Measurements from ENCODE around the gene THSD1. TPM values are rescaled to one million over a fixed set of nuclear protein-coding genes. Genes with fewer than 3 reads are reported as not detected.

Gene THSD1
- under 1 TPM; 0.27 to 0.31 TPM for total RNA-seq

GRCh38 chr13:52405767-52406494 lies at the start of gene THSD1:
THSD1 (minus strand) TSS chr13:52406172; CDS start chr13:52402600, 3,572 bp downstream.
- Mint-ChIP-seq H3K4me3 (peak within 1 kb of the TSS; percentile 54), H3K27ac (no peak within 1 kb of the TSS), H3K27me3 (peaks cover 32% of the 10 kb centered on the region), H3K4me1 (peaks cover 21% of the 10 kb centered on the region), H3K36me3 (ENCODE audit: low read depth) (peaks cover 13% of the 10 kb centered on the region), H3K9me3 (no peaks in the 10 kb centered on the region)
- ChIA-PET CTCF (no interaction called here), POLR2A (no interaction called here)
- peak; percentile 14 for DNase-seq

GRCh38 chr13:52455677-52456041 lies 49.7 kb upstream of the THSD1 start:
- DNase-seq: peak; percentile 78
- H3K27ac Mint-ChIP-seq: peak overlapping the region; percentile 99
- peak overlapping the region; percentile 92 for H3K4me3 Mint-ChIP-seq
- ChIA-PET CTCF (interaction anchor here (1.1 kb wide), 1 partner anchor 14 kb away, joined by 4 read pairs; no protein-coding TSS in a partner anchor), POLR2A (no interaction called here)
- peaks cover 2% of the 10 kb centered on the region for H3K27me3 Mint-ChIP-seq
- no peaks in the 10 kb centered on the region for H3K9me3 Mint-ChIP-seq
- H3K36me3 Mint-ChIP-seq (ENCODE audit: low read depth): peaks cover 31% of the 10 kb centered on the region
- H3K4me1 Mint-ChIP-seq: peaks cover 60% of the 10 kb centered on the region

- Mint-ChIP-seq H3K4me3 (peak within 1 kb of the TSS; percentile 92), H3K36me3 (ENCODE audit: low read depth) (peaks cover 29% of the 10 kb centered on the region), H3K27ac (peak within 1 kb of the TSS; percentile 99), H3K9me3 (no peaks in the 10 kb centered on the region), H3K27me3 (peaks cover 2% of the 10 kb centered on the region), H3K4me1 (peaks cover 59% of the 10 kb centered on the region)
- POLR2A ChIA-PET: no interaction called here
- DNase-seq: peak; percentile 95
- CTCF ChIA-PET: interaction anchor here (1.1 kb wide), 1 partner anchor 14 kb away, joined by 4 read pairs; no protein-coding TSS in a partner anchor
Observed at GRCh38 chr13:52454820-52455676, 49.1 kb upstream of the THSD1 start, which contains the start of gene CKAP2. CKAP2 (plus strand) TSS chr13:52455478; CDS start chr13:52455557, 79 bp downstream.

- DNase-seq: peak; percentile 33
- H3K27me3 Mint-ChIP-seq: peaks cover 2% of the 10 kb centered on the region
- H3K4me1 Mint-ChIP-seq: peaks cover 54% of the 10 kb centered on the region
- POLR2A ChIA-PET: no interaction called here
- H3K36me3 Mint-ChIP-seq (ENCODE audit: low read depth): peaks cover 25% of the 10 kb centered on the region
- CTCF ChIA-PET: no interaction called here
- H3K9me3 Mint-ChIP-seq: no peaks in the 10 kb centered on the region
- H3K4me3 Mint-ChIP-seq: peak overlapping the region; percentile 92
- H3K27ac Mint-ChIP-seq: peak overlapping the region; percentile 99
Observed at GRCh38 chr13:52454459-52454819, 48.5 kb upstream of the THSD1 start.

- peaks cover 17% of the 10 kb centered on the region for H3K36me3 Mint-ChIP-seq (ENCODE audit: low read depth)
- ChIA-PET POLR2A (no interaction called here), CTCF (interaction anchor here (1.4 kb wide), 1 partner anchor 105 kb away, joined by 3 read pairs; no protein-coding TSS in a partner anchor)
- no peak overlapping the region for H3K27ac Mint-ChIP-seq
- H3K4me3 Mint-ChIP-seq: no peak overlapping the region
- no peaks in the 10 kb centered on the region for H3K9me3 Mint-ChIP-seq
- peaks cover 54% of the 10 kb centered on the region for H3K4me1 Mint-ChIP-seq
- peaks cover 2% of the 10 kb centered on the region for H3K27me3 Mint-ChIP-seq
- DNase-seq: no peak
Observed at GRCh38 chr13:52452470-52452869, 46.5 kb upstream of the THSD1 start.

- ChIA-PET CTCF (interaction anchor here (0.5 to 2.4 kb wide), 29 partner anchors 8 to 562 kb away, joined by 3 to 22 read pairs (median 4); no protein-coding TSS in a partner anchor), POLR2A (no interaction called here)
- no peak for DNase-seq
- Mint-ChIP-seq H3K4me1 (peaks cover 45% of the 10 kb centered on the region), H3K9me3 (no peaks in the 10 kb centered on the region), H3K27me3 (peaks cover 2% of the 10 kb centered on the region), H3K27ac (peak overlapping the region; percentile 92), H3K36me3 (ENCODE audit: low read depth) (peaks cover 9% of the 10 kb centered on the region), H3K4me3 (peak overlapping the region; percentile 76)
Observed at GRCh38 chr13:52451135-52451804, 45.3 kb upstream of the THSD1 start.

- Mint-ChIP-seq H3K36me3 (ENCODE audit: low read depth) (peaks cover 7% of the 10 kb centered on the region), H3K27ac (peak overlapping the region; percentile 92), H3K4me3 (peak overlapping the region; percentile 76), H3K4me1 (peaks cover 42% of the 10 kb centered on the region), H3K27me3 (peaks cover 2% of the 10 kb centered on the region), H3K9me3 (no peaks in the 10 kb centered on the region)
- no peak for DNase-seq
- CTCF ChIA-PET: interaction anchor here (0.5 to 2.4 kb wide), 30 partner anchors 9 to 561 kb away, joined by 3 to 22 read pairs (median 4); no protein-coding TSS in a partner anchor
- POLR2A ChIA-PET: interaction anchor here (0.6 kb wide), 1 partner anchor 167 kb away, joined by 4 read pairs; no protein-coding TSS in a partner anchor
Observed at GRCh38 chr13:52450793-52451116, 44.8 kb upstream of the THSD1 start.

GRCh38 chr13:52450012-52450792 lies 44.2 kb upstream of the THSD1 start, which contains the start of gene VPS36:
VPS36 (minus strand) TSS chr13:52450634; CDS start chr13:52450594, 40 bp downstream.
- Mint-ChIP-seq H3K36me3 (ENCODE audit: low read depth) (peaks cover 6% of the 10 kb centered on the region), H3K27me3 (peaks cover under 1% of the 10 kb centered on the region), H3K27ac (peak within 1 kb of the TSS; percentile 92), H3K4me1 (peaks cover 40% of the 10 kb centered on the region), H3K9me3 (no peaks in the 10 kb centered on the region), H3K4me3 (peak within 1 kb of the TSS; percentile 87)
- DNase-seq: peak; percentile 93
- CTCF ChIA-PET: interaction anchor here (0.6 to 2.4 kb wide), 34 partner anchors 9 to 837 kb away, joined by 3 to 22 read pairs (median 4); no protein-coding TSS in a partner anchor
- POLR2A ChIA-PET: interaction anchor here (0.6 kb wide), 1 partner anchor 167 kb away, joined by 4 read pairs; no protein-coding TSS in a partner anchor

- peaks cover 38% of the 10 kb centered on the region for H3K4me1 Mint-ChIP-seq
- ChIA-PET POLR2A (no interaction called here), CTCF (interaction anchor here (0.6 to 2.4 kb wide), 17 partner anchors 8 to 836 kb away, joined by 3 to 22 read pairs (median 6); no protein-coding TSS in a partner anchor)
- peaks cover 6% of the 10 kb centered on the region for H3K36me3 Mint-ChIP-seq (ENCODE audit: low read depth)
- peak overlapping the region; percentile 91 for H3K27ac Mint-ChIP-seq
- H3K4me3 Mint-ChIP-seq: peak overlapping the region; percentile 87
- no peak for DNase-seq
- H3K9me3 Mint-ChIP-seq: no peaks in the 10 kb centered on the region
- no peaks in the 10 kb centered on the region for H3K27me3 Mint-ChIP-seq
Observed at GRCh38 chr13:52449331-52450011, 43.5 kb upstream of the THSD1 start.

- Mint-ChIP-seq H3K4me1 (peaks cover 26% of the 10 kb centered on the region), H3K9me3 (no peaks in the 10 kb centered on the region), H3K4me3 (no peak overlapping the region), H3K27ac (no peak overlapping the region), H3K36me3 (ENCODE audit: low read depth) (peaks cover 6% of the 10 kb centered on the region), H3K27me3 (no peaks in the 10 kb centered on the region)
- POLR2A ChIA-PET: no interaction called here
- CTCF ChIA-PET: interaction anchor here (0.6 to 1.9 kb wide), 6 partner anchors 8 to 1029 kb away, joined by 3 to 4 read pairs (median 3); no protein-coding TSS in a partner anchor
- no peak for DNase-seq
Observed at GRCh38 chr13:52447815-52448552, 42.0 kb upstream of the THSD1 start.

GRCh38 chr13:52447354-52447753 lies 41.4 kb upstream of the THSD1 start:
- peaks cover 26% of the 10 kb centered on the region for H3K4me1 Mint-ChIP-seq
- no peak for DNase-seq
- no peaks in the 10 kb centered on the region for H3K27me3 Mint-ChIP-seq
- CTCF ChIA-PET: interaction anchor here (0.6 to 0.7 kb wide), 3 partner anchors 9 to 1029 kb away, joined by 3 to 4 read pairs (median 3); no protein-coding TSS in a partner anchor
- peaks cover 6% of the 10 kb centered on the region for H3K36me3 Mint-ChIP-seq (ENCODE audit: low read depth)
- POLR2A ChIA-PET: no interaction called here
- no peaks in the 10 kb centered on the region for H3K9me3 Mint-ChIP-seq
- H3K27ac Mint-ChIP-seq: no peak overlapping the region
- no peak overlapping the region for H3K4me3 Mint-ChIP-seq
